GM23338 (cell line): ENCODE measurements around the gene TAS2R4. TPM values are rescaled to one million over a fixed set of nuclear protein-coding genes. Genes with fewer than 3 reads are reported as not detected.
"Not testable (repeated sequence)": the region's sequence is repeated elsewhere in the genome, so short reads cannot be mapped to it uniquely, and the experiment has no call there.

Experiments used
- ATAC-seq: fragments of 200-7000 bp; cut with Tn5 transposase; 3 replicates; pipeline ENCODE4 v1.9.1; 2020
- DNase-seq: peaks from one replicate; pipeline ENCODE4 v3.0.0-alpha.2; 2015; ENCODE audit warnings: low spot score
- H2AFZ ChIP-seq: fragments of 200-600 bp; sonication (generic); 2 replicates; pipeline ENCODE4 v1.8.0; 2016; ENCODE audit warnings: antibody characterized with exemption, mild to moderate bottlenecking, moderate library complexity
- H3F3A ChIP-seq: fragments of 200-600 bp; sonication (generic); replicated peaks from 2 replicates; pipeline ENCODE4 v1.8.0; 2017; ENCODE audit warnings: antibody characterized with exemption, mixed run types, low read depth
- H3K27ac ChIP-seq: fragments of 200-600 bp; sonication (generic); 2 replicates; pipeline ENCODE4 v1.6.1; 2016; ENCODE audit warnings: low read depth
- H3K27me3 ChIP-seq: fragments of 200-600 bp; sonication (generic); 2 replicates; pipeline ENCODE4 v1.8.0; 2016; ENCODE audit warnings: mild to moderate bottlenecking, mixed run types, moderate library complexity; ENCODE audit not compliant: insufficient read depth
- H3K36me3 ChIP-seq: fragments of 200-600 bp; sonication (generic); 2 replicates; pipeline ENCODE4 v1.8.0; 2016; ENCODE audit warnings: mild to moderate bottlenecking; ENCODE audit not compliant: insufficient read depth
- H3K4me1 ChIP-seq: fragments of 200-600 bp; sonication (generic); 2 replicates; pipeline ENCODE4 v1.8.0; 2016; ENCODE audit warnings: mild to moderate bottlenecking, moderate library complexity; ENCODE audit not compliant: insufficient read depth
- H3K4me2 ChIP-seq: fragments of 200-600 bp; sonication (generic); 2 replicates; pipeline ENCODE4 v1.7.1; 2017; ENCODE audit warnings: mixed run types
- H3K4me3 ChIP-seq: fragments of 200-600 bp; sonication (generic); 2 replicates; pipeline ENCODE4 v1.6.1; 2016; ENCODE audit warnings: mixed run types
- H3K79me2 ChIP-seq: fragments of 200-600 bp; sonication (generic); replicated peaks from 2 replicates; pipeline ENCODE4 v1.8.0; 2017; ENCODE audit warnings: mild to moderate bottlenecking; ENCODE audit not compliant: insufficient read depth
- H3K9me2 ChIP-seq: fragments of 200-600 bp; sonication (generic); 2 replicates; pipeline ENCODE4 v1.8.0; 2017; ENCODE audit not compliant: insufficient read depth
- H4K20me1 ChIP-seq: fragments of 200-600 bp; sonication (generic); replicated peaks from 2 replicates; pipeline ENCODE4 v1.8.0; 2017; ENCODE audit warnings: mild to moderate bottlenecking; ENCODE audit not compliant: insufficient read depth
- H3K27ac Mint-ChIP-seq: 2 replicates; pipeline ENCODE4 v1.8.0; 2020; ENCODE audit warnings: inconsistent platforms, mild to moderate bottlenecking, moderate library complexity, mixed read lengths
- H3K27me3 Mint-ChIP-seq: 3 replicates; pipeline ENCODE4 v1.8.0; 2022; ENCODE audit warnings: low read depth, mild to moderate bottlenecking, moderate library complexity, mixed read lengths, inconsistent platforms; ENCODE audit not compliant: insufficient read depth, poor library complexity
- H3K36me3 Mint-ChIP-seq: 3 replicates; pipeline ENCODE4 v1.8.0; 2021; ENCODE audit warnings: low read depth, mild to moderate bottlenecking, inconsistent platforms, moderate library complexity, mixed read lengths
- H3K4me1 Mint-ChIP-seq: 3 replicates; pipeline ENCODE4 v1.8.0; 2020; ENCODE audit warnings: mild to moderate bottlenecking, inconsistent platforms, mixed read lengths
- H3K4me3 Mint-ChIP-seq: 3 replicates; pipeline ENCODE4 v1.8.0; 2021; ENCODE audit warnings: moderate library complexity, mild to moderate bottlenecking, inconsistent platforms, mixed read lengths
- H3K9me3 Mint-ChIP-seq: 3 replicates; pipeline ENCODE4 v1.8.0; 2020; ENCODE audit warnings: moderate library complexity, mild to moderate bottlenecking, inconsistent platforms, mixed read lengths
- ZNF462 ChIP-seq: fragments of 250-450 bp; sonication (Bioruptor Pico); IDR thresholded peaks from 2 replicates; pipeline ENCODE4 v1.5.0; 2020; ENCODE audit warnings: mild to moderate bottlenecking, moderate library complexity
- polyA plus RNA-seq: library from polyadenylated mRNA; unstranded; fragments of >200 nt; fragmentation: Nextera tagmentation; extraction: Ambion mirVana; gene quantifications from 2 replicates; pipeline ENCODE4 v1.2.1, GENCODE V29; 2016
- small RNA-seq: library from RNA; depleted of rRNA; stranded (forward); fragments of <200 nt; gene quantifications from one replicate; pipeline ENCODE3, GENCODE V24; 2014; ENCODE audit warnings: low replicate concordance
- total RNA-seq: library from RNA; depleted of rRNA; stranded (reverse); fragments of >200 nt; shearing (Covaris generic); gene quantifications from 2 replicates; pipeline ENCODE4 v1.2.3, GENCODE V29; 2014; rRNA removed

The TAS2R4 gene
- total and polyA plus RNA-seq, 2 experiments from 2014 or later: 1.2 to 4.2 TPM

- TF ChIP-seq ZNF462 (CRISPR knock-in tag): no peak
Measured at GRCh38 chr7:141820067-141820466, 43.6 kb downstream of the TAS2R4 start (continued).

DNA sequence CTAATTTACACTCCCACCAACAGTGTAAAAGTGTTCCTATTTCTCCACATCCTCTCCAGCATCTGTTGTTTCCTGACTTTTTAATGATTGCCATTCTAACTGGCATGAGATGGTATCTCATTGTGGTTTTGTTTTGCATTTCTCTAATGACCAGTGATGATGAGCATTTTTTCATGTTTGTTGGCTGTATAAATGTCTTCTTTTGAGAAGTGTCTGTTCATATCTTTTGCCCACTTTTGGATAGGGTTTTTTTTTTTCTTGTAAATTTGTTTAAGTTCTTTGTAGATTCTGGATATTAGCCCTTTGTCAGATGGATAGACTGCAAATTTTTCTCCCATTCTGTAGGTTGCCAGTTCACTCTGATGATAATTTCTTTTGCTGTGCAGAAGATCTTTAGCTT is 46.0 kb downstream of the TAS2R4 start:
- H3F3A ChIP-seq, H3K4me2 ChIP-seq, H3K79me2 ChIP-seq, H3K4me3 Mint-ChIP-seq, H3K9me2 ChIP-seq, H3K36me3 ChIP-seq, H4K20me1 ChIP-seq, H2AFZ ChIP-seq, H3K4me1 Mint-ChIP-seq, H3K27ac Mint-ChIP-seq, H3K27me3 Mint-ChIP-seq, H3K4me3 ChIP-seq, H3K27ac ChIP-seq, DNase-seq, H3K4me1 ChIP-seq, ATAC-seq, H3K27me3 ChIP-seq: not testable (repeated sequence)
- Mint-ChIP-seq H3K36me3 (peaks cover 14% of the 10 kb centered on the region; the same call in 2 of the 3 replicates), H3K9me3 (peaks cover 48% of the 10 kb centered on the region)

Small RNA genes within 50 kb of the gene (small RNA-seq; reads per million reads assigned to genes)
- not detected for gene RNU1-82P

Other genes with a start within 250 kb of the TAS2R4 start
- gene AGK, start 225.3 kb upstream of the TAS2R4 start, total RNA-seq: 36.6 and 37.9 TPM in 2 replicates
- 19.1 and 21.9 TPM in 2 replicates for gene AGK, start 225.3 kb upstream of the TAS2R4 start, polyA plus RNA-seq
- gene DENND11, start 74.5 kb upstream of the TAS2R4 start, total RNA-seq: 23.9 and 29.5 TPM in 2 replicates
- gene DENND11, start 74.5 kb upstream of the TAS2R4 start, polyA plus RNA-seq: 4.9 and 5.1 TPM in 2 replicates
- 0.16 TPM in 1 of 2 replicates, not detected in the other for gene WEE2, start 68.3 kb upstream of the TAS2R4 start, total RNA-seq
- not detected in 2 replicates for gene WEE2, start 68.3 kb upstream of the TAS2R4 start, polyA plus RNA-seq
- gene SSBP1, start 38.3 kb upstream of the TAS2R4 start, total RNA-seq: 283 and 350 TPM in 2 replicates
- gene SSBP1, start 38.3 kb upstream of the TAS2R4 start, polyA plus RNA-seq: 972 and 1,006 TPM in 2 replicates
- 3.9 and 6.9 TPM in 2 replicates for gene TAS2R3, start 12.6 kb upstream of the TAS2R4 start, total RNA-seq
- not detected in 2 replicates for gene TAS2R3, start 12.6 kb upstream of the TAS2R4 start, polyA plus RNA-seq
- 5.1 and 5.8 TPM in 2 replicates for gene TAS2R5, start 13.5 kb downstream of the TAS2R4 start, total RNA-seq
- gene TAS2R5, start 13.5 kb downstream of the TAS2R4 start, polyA plus RNA-seq: 0.82 and 0.89 TPM in 2 replicates
- gene PRSS37, start 64.8 kb downstream of the TAS2R4 start, total RNA-seq: not detected in 2 replicates
- gene PRSS37, start 64.8 kb downstream of the TAS2R4 start, polyA plus RNA-seq: 0.23 and 0.58 TPM in 2 replicates
- gene OR9A4, start 139.7 kb downstream of the TAS2R4 start, total RNA-seq: 1.6 TPM in 1 of 2 replicates, not detected in the other
- 0.14 TPM in 1 of 2 replicates, not detected in the other for gene OR9A4, start 139.7 kb downstream of the TAS2R4 start, polyA plus RNA-seq
- gene CLEC5A, start 170.3 kb downstream of the TAS2R4 start, total RNA-seq: not detected in 2 replicates
- gene CLEC5A, start 170.3 kb downstream of the TAS2R4 start, polyA plus RNA-seq: not detected in 2 replicates
- 0.24 TPM in 1 of 2 replicates, not detected in the other for gene TAS2R38, start 197.1 kb downstream of the TAS2R4 start, total RNA-seq
- 0.31 TPM in 1 of 2 replicates, not detected in the other for gene TAS2R38, start 197.1 kb downstream of the TAS2R4 start, polyA plus RNA-seq
- 0.03 and 0.23 TPM in 2 replicates for gene MGAM, start 219.2 kb downstream of the TAS2R4 start, total RNA-seq
- 0.29 TPM in 1 of 2 replicates, not detected in the other for gene MGAM, start 219.2 kb downstream of the TAS2R4 start, polyA plus RNA-seq